SK-MEL-5 (cell line): Measurements from ENCODE around the gene C16orf92. TPM values are rescaled to one million over a fixed set of nuclear protein-coding genes. Genes with fewer than 3 reads are reported as not detected.
"Not testable (repeated sequence)": the region's sequence is repeated elsewhere in the genome, so short reads cannot be mapped to it uniquely, and the experiment has no call there.

Experiments
- DNase-seq: peaks from one replicate; pipeline ENCODE4 v3.0.0-alpha.2; 2016; ENCODE audit warnings: low read depth, low spot score
- in situ Hi-C: cut with HindIII; loops from 2 replicates; pipeline ENCODE4 v1.10.0; 2016; ENCODE audit warnings: low sequenced_read_pairs, high pct_unique_total_duplicates, low pct_unique_long_range_greater_than_20kb
- total RNA-seq: library from RNA; depleted of rRNA; stranded (reverse); fragments of >200 nt; shearing (Covaris generic); gene quantifications from 2 replicates; pipeline ENCODE4 v1.2.3, GENCODE V29; 2014

The C16orf92 gene
- total RNA-seq, 1 experiment from 2014 or later = not detected

DNA sequence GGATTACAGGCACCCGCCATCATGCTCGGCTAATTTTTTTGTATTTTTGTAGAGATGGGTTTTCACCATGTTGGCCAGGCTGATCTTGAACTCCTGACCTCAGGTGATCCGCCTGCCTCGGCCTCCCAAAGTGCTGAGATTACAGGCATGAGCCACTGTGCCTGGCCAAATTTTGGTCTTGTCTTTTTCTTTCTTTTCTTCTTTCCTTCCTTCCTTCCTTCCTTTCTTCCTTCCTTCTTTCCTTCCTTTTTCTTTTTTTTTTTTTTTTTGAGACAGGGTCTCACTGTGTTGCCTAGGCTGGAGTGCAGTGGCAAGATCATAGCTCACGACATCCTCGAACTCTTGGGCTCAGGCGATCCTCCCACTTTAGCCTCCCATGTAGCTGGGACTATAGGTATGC is 7.5 kb upstream of the C16orf92 start:
- in situ Hi-C loops, DNase-seq: not testable (repeated sequence)

DNA sequence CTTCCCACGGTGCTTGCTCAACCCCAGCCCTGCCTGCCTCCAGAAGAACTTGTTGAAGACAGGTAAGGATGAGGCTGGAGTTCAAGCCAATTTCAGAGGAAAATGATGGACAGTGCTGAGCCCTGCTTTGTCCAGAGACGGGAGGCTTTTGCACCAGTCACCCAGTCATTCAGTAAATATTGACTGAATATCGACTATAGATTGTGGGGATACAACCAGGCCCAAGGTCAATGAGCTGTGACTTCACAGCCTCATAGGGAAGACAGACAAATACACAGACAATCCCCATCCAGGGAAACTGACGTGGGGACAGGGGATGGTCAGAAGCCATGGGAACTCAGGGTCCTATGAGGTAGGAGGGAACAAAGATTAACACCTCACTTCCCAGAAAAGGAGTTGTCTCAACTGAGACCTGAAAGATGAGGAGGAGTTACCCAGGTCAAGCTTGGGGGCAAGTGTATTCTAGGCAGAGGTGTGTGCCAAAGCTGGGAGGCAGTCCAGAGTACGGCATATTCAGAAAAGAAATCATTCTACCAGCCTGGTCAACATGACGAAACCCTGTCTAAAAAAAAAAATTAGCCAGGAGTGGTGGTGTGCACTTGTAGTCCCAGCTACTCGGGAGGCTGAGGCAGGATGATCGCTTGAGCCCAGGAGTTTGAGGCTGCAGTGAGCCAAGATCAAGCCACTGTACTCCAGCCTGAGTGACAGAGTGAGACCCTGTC is 6.3 kb upstream of the C16orf92 start:
- in situ Hi-C loops = no loop called here
- no peak for DNase-seq

DNA sequence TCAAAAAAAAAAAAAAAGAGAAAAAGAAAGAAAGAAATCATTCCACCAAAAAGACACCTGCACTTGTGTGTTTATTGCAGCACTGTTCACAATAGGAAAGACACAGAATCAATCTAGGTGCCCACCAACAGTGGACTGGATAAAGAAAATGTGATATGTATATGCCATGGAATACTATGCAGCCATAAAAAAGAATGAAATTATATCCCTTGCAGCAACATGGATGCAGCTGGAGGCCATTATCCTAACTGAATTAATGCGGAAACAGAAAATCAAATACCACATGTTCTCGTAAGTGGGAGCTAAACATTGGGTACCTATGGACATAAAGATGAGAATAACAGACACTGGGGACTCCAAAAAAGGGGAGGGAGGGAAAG is 5.7 kb upstream of the C16orf92 start:
- in situ Hi-C loops = no loop called here

DNA sequence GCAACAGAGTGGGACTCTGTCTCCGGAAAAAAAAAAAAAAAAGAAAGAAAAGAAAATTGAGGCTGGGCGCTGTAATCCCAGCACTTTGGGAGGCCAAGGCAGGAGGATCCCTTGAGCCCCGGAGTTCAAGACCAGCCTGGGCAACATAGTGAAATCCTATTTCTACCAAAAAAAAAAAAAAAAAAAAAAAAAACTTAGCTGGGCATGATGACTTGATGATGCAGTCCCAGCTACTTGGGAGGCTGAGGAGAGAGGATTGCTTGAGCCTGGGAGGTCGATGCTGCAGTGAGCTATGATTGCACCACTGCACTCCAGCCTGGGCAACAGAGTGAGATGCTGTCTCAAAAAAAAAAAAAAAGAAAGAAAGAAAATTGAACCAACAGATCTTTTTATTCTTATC is 5.1 kb upstream of the C16orf92 start:
- DNase-seq, in situ Hi-C loops: not testable (repeated sequence)

More for the DNA sequence above, 5.7 kb upstream of the C16orf92 start:
- DNase-seq = no peak

DNA sequence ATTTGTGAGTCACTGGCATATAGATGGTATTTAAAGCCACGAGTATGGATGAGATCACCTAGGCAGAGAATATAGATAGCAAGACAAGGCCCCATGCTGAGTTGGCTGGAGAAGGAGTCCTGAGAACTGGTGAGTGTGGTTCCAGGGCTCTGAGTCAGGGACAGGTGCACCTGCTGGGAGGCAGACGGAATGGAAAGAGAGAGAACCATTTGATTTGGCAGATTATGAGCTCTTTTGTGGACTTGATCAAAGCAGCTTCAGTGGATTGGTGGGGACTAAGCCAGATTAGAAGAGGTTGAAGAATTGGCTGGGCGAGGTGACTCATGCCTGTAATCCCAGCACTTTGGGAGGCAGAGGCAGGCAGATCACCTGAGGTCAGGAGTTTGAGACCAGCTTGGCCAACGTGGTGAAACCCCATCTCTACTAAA is 4.3 kb upstream of the C16orf92 start:
- DNase-seq = no peak

DNA sequence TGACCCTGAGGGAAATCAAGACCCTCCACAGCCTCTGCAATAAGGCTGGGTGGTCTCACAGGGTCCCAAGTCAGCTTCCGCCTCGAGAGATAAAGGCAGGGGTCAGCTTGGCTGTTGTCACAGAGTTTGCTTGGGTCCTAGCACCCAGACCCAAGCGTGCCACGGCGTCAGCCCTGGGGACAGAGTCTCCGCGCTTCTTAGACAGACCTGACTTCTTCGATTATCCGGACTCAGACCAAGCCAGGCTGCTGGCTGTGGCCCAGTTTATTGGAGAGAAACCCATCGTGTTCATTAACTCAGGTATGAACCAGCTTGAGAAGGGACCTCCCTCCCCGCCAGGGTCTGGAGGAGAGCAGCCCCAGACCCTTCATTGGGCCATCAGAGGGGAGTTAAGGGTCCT is 588 bp downstream of the C16orf92 start:
- in situ Hi-C loops = no loop called here

More for the DNA sequence above, 4.3 kb upstream of the C16orf92 start:
- in situ Hi-C loops = no loop called here

DNA sequence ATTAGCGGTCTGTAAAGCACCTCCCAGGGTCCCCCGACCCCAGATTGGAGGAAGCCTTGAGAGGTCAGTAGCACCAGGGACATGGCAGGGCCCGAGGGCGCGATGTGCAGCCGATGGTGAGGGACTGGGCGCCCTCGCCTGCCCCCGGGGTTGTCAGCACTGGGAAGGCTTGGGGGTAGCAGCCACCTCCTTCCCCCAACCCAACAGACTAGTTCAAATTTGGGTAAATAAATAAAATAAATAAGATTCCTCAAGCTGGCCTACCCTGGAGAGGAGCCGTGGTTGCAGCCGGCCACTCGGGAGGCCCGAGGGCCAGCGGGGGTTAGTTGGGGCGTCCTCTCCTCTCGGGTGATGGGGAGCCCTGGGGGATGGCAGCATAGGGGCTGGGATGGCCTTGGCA is 1.5 kb downstream of the C16orf92 start:
- in situ Hi-C loops = no loop called here
- no peak for DNase-seq

More for the DNA sequence above, 588 bp downstream of the C16orf92 start:
- DNase-seq = no peak

DNA sequence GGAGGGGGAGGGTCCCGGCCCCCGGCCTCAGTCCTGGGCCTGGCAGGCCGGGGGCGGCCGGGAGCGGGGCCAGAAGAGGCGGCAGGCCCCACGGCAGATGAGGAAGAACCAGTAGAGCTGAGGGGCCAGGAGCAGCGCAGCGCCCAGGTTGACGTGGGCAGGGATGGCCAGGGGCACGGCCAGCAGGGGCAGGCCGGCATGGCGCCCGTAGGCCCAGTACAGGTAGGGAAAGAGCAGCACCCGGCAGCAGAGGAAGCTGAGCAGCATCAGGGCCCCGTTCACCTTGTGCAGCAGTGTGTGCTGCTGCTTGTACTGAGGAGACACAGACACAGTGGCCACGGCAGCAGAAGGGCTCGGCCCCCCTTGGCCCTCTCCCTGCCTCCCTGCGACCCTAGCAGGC is 2.2 kb downstream of the C16orf92 start:
- in situ Hi-C loops = no loop called here
- DNase-seq = no peak

DNA sequence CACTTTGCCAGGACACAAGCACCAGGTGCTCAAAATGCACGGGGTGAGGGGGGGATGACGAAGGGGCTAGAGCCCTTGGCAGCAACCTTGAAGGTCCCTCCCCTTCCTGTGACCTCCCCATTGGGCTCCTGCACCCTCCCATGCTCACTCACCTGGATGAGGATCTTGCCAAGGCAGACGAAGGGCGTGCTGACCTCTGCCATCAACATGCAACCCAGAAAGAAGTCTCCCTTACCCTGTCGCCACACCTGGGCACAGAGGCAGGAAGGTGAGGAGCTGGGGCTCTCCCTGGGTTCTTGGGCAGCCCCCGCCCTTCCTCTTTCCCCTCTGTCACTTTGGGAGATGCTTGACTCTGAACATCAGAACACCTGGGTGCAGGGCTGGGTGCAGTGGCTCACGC is 2.6 kb downstream of the C16orf92 start:
- in situ Hi-C loops = no loop called here

DNA sequence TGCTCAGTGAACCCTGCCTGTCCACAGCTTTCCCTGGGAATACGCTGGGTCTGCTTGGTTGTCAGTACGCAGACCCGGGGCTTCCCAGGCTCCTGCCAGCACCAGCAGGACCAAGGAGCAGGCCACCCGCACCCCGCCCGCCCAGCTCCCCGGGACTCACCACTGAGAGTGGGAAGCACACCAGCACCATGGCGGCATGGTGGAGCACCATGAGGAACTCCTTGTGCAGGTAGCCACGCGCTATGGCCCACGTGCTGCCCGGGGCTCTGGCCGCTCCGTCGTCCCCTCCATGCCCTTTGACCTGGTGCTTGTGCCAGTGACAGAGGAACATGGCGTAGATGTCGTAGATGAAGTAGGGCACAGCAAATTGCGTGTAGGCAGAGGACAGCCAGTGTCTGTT is 3.5 kb downstream of the C16orf92 start:
- in situ Hi-C loops = no loop called here

More for the DNA sequence above, 2.6 kb downstream of the C16orf92 start:
- DNase-seq = no peak

DNA sequence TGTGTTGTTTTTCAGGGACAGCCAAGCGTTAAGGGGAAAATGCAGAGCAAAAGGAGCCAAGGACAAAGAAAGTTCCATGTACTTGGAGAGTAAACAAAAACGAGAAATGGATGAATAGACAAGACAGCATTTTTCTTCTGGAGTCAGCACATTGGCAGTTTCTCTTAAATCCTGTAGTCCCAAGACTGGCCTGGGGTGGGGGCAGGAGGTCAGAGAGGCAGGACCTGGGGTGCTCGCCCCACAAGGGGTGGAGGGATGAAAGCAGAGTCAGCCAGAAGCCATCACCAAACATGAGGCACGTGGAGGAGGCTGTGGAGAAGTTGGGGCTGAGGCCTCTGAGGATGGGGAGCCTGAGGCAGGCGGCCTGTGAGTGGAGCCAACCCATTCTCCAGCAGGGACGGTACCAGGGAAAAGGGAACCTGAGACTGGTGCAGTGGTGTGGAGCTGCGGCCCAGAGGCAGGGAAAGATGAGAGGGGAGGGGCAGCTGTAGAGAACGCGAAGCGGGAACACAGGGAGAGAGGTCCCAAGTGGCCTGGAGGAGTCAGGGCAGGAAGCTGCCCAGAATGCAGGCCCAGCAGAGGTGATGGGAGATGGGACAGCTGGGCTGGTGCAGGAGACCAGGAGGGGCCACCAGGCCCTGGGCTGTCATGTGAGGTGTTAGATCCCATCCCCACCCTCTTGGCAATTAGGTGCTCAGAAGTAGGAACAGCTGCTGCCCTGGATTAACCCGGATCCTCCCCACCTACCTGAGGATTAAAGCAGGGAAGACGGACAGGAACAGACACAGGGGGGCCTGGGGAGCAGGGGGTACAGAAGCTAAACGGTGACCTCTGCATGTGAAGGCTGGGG is 4.8 kb downstream of the C16orf92 start:
- DNase-seq = no peak
- in situ Hi-C loops = no loop called here

More for the DNA sequence above, 3.5 kb downstream of the C16orf92 start:
- no peak for DNase-seq

DNA sequence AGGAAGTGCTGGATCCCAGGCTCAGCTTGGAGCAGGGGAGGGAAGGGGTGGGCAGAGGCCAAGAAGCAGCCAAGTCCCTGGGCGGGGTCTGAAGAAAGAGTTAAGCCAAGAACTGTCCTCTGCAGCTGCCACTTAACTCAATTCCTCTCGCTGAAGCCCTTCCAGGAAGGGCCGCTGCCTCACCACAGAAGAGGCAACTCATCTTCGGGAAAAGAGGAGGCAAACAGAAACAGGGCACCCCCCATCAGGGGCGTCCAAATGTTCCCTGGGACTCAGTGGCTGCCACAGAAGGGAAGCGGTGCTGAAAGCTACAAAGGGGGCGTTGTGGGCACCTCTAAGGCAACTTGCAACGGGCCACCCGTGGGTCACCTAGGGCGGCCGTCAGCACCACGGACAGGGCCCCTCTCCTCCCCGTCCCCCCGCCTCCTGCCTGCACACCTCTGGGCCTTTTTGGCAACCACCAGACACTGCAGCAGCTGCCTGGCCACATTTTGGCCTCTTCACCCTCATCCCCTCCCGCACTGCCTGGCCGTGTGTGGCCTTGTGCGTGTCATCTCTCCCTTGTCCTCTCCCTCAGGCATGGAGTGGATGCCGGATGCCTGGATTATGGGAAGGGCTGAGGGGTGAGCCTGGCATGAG is 5.6 kb downstream of the C16orf92 start:
- in situ Hi-C loops = no loop called here
- DNase-seq = no peak

DNA sequence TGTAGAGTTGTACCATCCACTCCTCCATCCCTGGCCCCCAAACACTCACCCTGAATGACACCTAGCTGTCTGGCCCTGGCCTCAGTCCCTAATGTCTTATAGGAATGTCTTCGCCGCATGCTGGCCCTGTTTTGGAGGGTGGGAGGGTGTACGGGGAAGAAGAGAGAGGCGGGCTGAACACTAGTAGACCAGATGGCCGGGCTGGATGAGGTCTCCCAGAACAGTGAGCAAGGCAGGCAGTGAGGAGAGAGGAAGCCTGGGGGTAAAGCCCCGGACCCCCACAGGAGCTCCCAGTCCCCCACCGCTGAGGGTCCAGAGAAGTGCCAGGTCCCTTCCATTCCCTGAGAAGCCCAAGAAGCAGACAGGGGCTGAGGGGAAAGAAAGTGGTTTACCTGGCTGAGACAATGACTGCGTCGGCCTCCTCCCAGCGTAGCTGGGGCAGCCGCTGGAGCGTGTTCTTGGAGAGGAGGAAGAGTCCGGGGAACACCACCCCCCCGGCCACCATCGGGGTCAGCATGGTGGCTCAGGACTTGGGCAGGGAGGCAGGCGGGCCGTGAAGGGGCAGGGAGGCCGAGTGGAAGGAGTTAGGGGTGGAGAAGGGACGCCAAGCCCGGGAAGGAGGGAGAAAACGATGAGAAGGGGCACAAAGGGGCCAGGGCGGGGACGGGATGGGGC is 7.2 kb downstream of the C16orf92 start:
- no peak for DNase-seq
- in situ Hi-C loops = no loop called here

DNA sequence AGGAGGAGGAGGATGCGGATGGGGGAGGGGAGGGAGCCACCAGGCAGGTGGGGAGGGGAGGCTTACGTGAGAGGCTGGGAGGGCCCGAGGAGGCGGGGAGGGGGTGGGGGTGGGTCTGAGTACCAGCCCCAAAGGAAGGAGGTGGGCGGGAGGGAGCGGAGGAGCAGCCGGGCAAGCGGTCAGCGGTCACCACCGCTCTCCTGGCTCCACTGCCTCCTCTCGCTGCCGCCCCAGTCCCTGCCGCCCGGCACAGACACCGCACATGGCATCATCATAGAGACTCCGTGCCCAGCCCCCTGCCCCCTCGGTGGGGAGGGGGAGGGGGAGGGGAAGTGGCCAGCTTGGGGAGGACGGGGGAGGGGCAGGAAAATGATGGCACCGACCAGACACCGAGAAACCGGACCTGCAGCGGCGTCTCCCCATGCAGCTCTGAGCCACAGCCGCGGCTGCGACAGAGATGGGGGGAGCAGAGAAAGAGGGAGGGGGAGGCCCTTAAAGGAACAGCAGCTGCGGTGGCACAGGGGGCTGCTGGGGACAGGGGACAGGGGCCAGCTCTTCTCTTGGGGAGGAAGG is 7.9 kb downstream of the C16orf92 start, which contains the start of gene TLCD3B:
TLCD3B (minus strand) TSS at position 431 of the 573 bp plus-strand sequence. CDS start 744 bp downstream, outside the sequence.
- in situ Hi-C loops = no loop called here
- DNase-seq = no peak

DNA sequence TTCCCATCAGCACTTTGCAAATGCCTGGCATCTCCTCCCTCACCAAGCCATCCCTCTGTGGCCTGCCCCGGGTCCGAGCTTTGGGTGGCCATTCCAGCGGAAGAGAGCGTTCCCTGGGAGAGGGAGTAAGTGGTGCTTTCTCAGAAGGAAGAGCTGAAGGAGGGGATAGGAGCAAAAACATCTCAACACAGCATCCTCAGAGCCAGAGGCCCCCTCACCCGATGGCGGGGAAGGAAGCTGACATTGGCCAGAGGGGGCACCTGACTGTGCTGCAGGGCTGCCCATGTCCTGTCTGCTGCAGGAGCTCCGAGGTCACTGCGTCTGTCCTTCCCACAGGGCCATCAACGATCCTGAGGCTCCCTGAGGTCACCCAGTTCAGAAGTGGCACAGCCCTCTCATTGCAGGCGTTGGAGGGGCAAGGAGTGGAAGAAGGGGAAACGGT is 8.5 kb downstream of the C16orf92 start:
- in situ Hi-C loops = no loop called here
- no peak for DNase-seq

DNA sequence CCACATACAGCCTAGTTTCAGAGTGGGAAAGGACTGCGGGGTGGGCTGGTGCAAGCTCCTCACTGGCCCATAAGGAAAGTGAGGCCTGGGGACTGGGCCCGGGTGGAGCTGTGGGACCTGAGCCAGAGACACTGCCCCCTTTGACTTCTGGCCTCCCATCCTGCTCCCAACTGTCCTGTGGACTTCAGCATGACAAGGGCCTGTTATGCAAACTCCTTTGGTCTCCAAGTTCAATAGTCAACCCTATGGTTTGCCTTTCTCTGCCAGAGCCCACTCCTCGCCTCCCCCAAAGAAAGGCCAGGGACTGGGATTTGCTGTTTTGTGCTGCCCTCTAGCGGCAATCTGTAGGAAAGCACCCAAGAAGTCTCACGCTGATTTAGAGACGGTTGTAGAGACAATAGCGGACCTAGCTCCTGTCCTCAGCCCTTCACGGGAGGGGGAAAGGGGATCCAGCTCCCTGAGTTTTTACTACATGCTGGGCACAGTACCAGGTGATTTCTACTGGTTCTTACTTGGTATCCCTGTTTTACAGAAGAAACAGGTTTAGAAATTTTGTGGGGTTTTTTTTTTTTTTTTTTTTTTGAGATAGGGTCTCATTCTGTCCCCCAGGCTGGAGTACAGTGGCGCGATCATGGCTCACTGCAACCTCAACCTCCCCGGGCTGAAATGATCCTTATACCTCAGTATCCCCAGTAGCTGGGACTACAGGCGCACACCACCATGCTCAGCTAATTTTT is 9.3 kb downstream of the C16orf92 start:
- DNase-seq = peak; percentile 76
- in situ Hi-C loops = no loop called here

DNA sequence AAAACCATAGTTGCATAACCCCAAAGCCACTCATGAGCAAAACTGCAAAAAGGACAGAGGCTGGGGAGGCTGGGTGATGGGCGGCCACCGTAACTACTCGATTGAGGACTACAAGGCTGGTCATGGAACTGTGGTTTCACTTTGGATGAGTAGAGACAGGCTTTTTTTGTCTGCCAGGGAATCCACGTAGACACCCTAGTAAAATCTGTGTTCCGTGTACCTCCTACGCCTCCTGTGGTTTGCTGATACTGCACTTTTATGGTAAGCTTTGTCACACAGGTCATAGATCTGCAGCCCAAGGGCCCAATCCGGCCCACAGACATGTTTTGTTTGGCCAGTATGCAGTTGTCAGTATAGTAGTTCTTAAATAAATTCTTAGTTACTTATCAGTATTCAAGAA is 10.3 kb downstream of the C16orf92 start:
- no peak for DNase-seq
- in situ Hi-C loops = no loop called here
